Rectal smooth muscle tissue (tissue), 1 donor: Measurements from ENCODE around the gene DGKG.

Experiments
- H3K27ac ChIP-seq: one replicate; pipeline ENCODE4 v1.7.0; 2013; ENCODE audit warnings: low read depth, low read length, inconsistent platforms
- H3K27me3 ChIP-seq: one replicate; pipeline ENCODE4 v1.7.0; 2013; ENCODE audit warnings: low read length; ENCODE audit not compliant: control insufficient read depth, insufficient read depth
- H3K36me3 ChIP-seq: one replicate; pipeline ENCODE4 v1.7.0; 2013; ENCODE audit warnings: low read length; ENCODE audit not compliant: control insufficient read depth, insufficient read depth
- H3K4me1 ChIP-seq: one replicate; pipeline ENCODE4 v1.7.0; 2013; ENCODE audit warnings: low read length; ENCODE audit not compliant: control insufficient read depth, insufficient read depth
- H3K4me3 ChIP-seq: one replicate; pipeline ENCODE4 v1.7.0; 2013; ENCODE audit warnings: low read length
- H3K9ac ChIP-seq: one replicate; pipeline ENCODE4 v1.7.0; 2013; ENCODE audit warnings: low read length

The DGKG gene

GRCh38 chr3:186361762-186362536, at the start of gene DGKG:
DGKG (minus strand) TSS chr3:186362234; CDS start chr3:186320459, 41,775 bp downstream.
- H3K36me3 ChIP-seq, result no peaks in the 10 kb centered on the region
- peaks cover 11% of the 10 kb centered on the region for H3K4me1 ChIP-seq
- H3K27me3 ChIP-seq, result no peaks in the 10 kb centered on the region
- peak within 1 kb of the TSS; percentile 74 for H3K4me3 ChIP-seq
- peak within 1 kb of the TSS; percentile 12 for H3K9ac ChIP-seq
- peak within 1 kb of the TSS; percentile 70 for H3K27ac ChIP-seq

GRCh38 chr3:186411089-186411488, 49.1 kb upstream of the DGKG start:
- Histone ChIP-seq H3K27ac (no peak overlapping the region), H3K4me3 (no peak overlapping the region), H3K27me3 (no peaks in the 10 kb centered on the region), H3K36me3 (no peaks in the 10 kb centered on the region), H3K9ac (no peak overlapping the region), H3K4me1 (peaks cover 28% of the 10 kb centered on the region)

- peaks cover 16% of the 10 kb centered on the region for H3K4me1 ChIP-seq
- no peak overlapping the region for H3K4me3 ChIP-seq
- H3K27me3 ChIP-seq, result no peaks in the 10 kb centered on the region
- peak overlapping the region; percentile 96 for H3K27ac ChIP-seq
- no peaks in the 10 kb centered on the region for H3K36me3 ChIP-seq
- H3K9ac ChIP-seq, result no peak overlapping the region
Observed at GRCh38 chr3:186406669-186407635, 44.9 kb upstream of the DGKG start.

GRCh38 chr3:186401556-186401955, 39.5 kb upstream of the DGKG start:
- no peak overlapping the region for H3K9ac ChIP-seq

GRCh38 chr3:186400662-186401061, 38.6 kb upstream of the DGKG start:
- Histone ChIP-seq H3K9ac (no peak overlapping the region), H3K27me3 (no peaks in the 10 kb centered on the region), H3K4me1 (no peaks in the 10 kb centered on the region), H3K36me3 (no peaks in the 10 kb centered on the region), H3K4me3 (no peak overlapping the region), H3K27ac (no peak overlapping the region)

More at GRCh38 chr3:186401556-186401955, 39.5 kb upstream of the DGKG start:
- Histone ChIP-seq H3K4me3 (no peak overlapping the region), H3K27me3 (no peaks in the 10 kb centered on the region), H3K27ac (no peak overlapping the region), H3K36me3 (no peaks in the 10 kb centered on the region), H3K4me1 (peaks cover 8% of the 10 kb centered on the region)

- no peak overlapping the region for H3K9ac ChIP-seq
- H3K27ac ChIP-seq, result no peak overlapping the region
- no peak overlapping the region for H3K4me3 ChIP-seq
- H3K27me3 ChIP-seq, result no peaks in the 10 kb centered on the region
- no peaks in the 10 kb centered on the region for H3K36me3 ChIP-seq
- H3K4me1 ChIP-seq, result no peaks in the 10 kb centered on the region
Observed at GRCh38 chr3:186400026-186400425, 38.0 kb upstream of the DGKG start.

- Histone ChIP-seq H3K36me3 (no peaks in the 10 kb centered on the region), H3K9ac (no peak overlapping the region), H3K4me3 (no peak overlapping the region), H3K4me1 (no peaks in the 10 kb centered on the region), H3K27ac (no peak overlapping the region), H3K27me3 (no peaks in the 10 kb centered on the region)
Observed at GRCh38 chr3:186394566-186395217, 32.7 kb upstream of the DGKG start.

GRCh38 chr3:186386883-186387560, 25.0 kb upstream of the DGKG start:
- no peaks in the 10 kb centered on the region for H3K36me3 ChIP-seq
- H3K27ac ChIP-seq, result no peak overlapping the region
- H3K4me1 ChIP-seq, result peaks cover 5% of the 10 kb centered on the region
- no peaks in the 10 kb centered on the region for H3K27me3 ChIP-seq
- no peak overlapping the region for H3K4me3 ChIP-seq
- H3K9ac ChIP-seq, result no peak overlapping the region

- no peaks in the 10 kb centered on the region for H3K27me3 ChIP-seq
- H3K27ac ChIP-seq, result no peak overlapping the region
- no peaks in the 10 kb centered on the region for H3K36me3 ChIP-seq
- no peak overlapping the region for H3K9ac ChIP-seq
- H3K4me1 ChIP-seq, result peaks cover 5% of the 10 kb centered on the region
- no peak overlapping the region for H3K4me3 ChIP-seq
Observed at GRCh38 chr3:186385856-186386602, 24.0 kb upstream of the DGKG start.

- Histone ChIP-seq H3K27me3 (no peaks in the 10 kb centered on the region), H3K4me3 (no peak overlapping the region), H3K4me1 (peaks cover 5% of the 10 kb centered on the region), H3K27ac (peak overlapping the region; percentile 74), H3K36me3 (no peaks in the 10 kb centered on the region), H3K9ac (no peak overlapping the region)
Observed at GRCh38 chr3:186383026-186383993, 21.3 kb upstream of the DGKG start.
